ENCODE measurements around the gene CDH15.

- no peak for TF ChIP-seq CTCF (IDR thresholded peaks at IDR 0.05; ENCODE audit: insufficient read depth, low read depth, low read length)
- no peak for TF ChIP-seq EZH2 (IDR thresholded peaks at IDR 0.05; ENCODE audit: insufficient read depth, low read length)
These were observed 27.5 kb upstream of the CDH15 start for GRCh38 chr16:89143911-89144675.

Measured in astrocyte (in vitro differentiated cells and primary cell).